Measurements from ENCODE around the gene MTUS2. TPM values are rescaled to one million over a fixed set of nuclear protein-coding genes. Genes with fewer than 3 reads are reported as not detected.

Gene MTUS2
- total RNA-seq, 6 donors from 2014 or later: 0.11 to 1.6 (median 0.20) TPM; not detected in 1

- DNase-seq (no peak), ATAC-seq (ENCODE audit: low FRiP score in 2 of 2) (peak in 1 of 2 donors; percentile 82)
- H3K27me3 ChIP-seq: no peaks in the 10 kb centered on the region
- H3K9me3 ChIP-seq: no peaks in the 10 kb centered on the region
- no peaks in the 10 kb centered on the region for H3K4me1 ChIP-seq
- TF ChIP-seq CTCF (IDR thresholded peaks at IDR 0.05): no peak
- TF ChIP-seq POLR2A (IDR thresholded peaks at IDR 0.05): no peak
- no peak for TF ChIP-seq EP300 (IDR thresholded peaks at IDR 0.05)
- TF ChIP-seq POLR2AphosphoS5 (IDR thresholded peaks at IDR 0.05): no peak
- H3K4me3 ChIP-seq: no peak overlapping the region
- WGBS, 2 donors: 93 to 96% methylated on average over 20 to 23 of the region's 23 CpGs
- H3K36me3 ChIP-seq: peaks cover 0 to 23% (median 5%) of the 10 kb centered on the region in 4 donors
- no peak overlapping the region for H3K27ac ChIP-seq
These were observed 703.2 kb downstream of the MTUS2 start for GRCh38 chr13:29523199-29523961.

GRCh38 chr13:29524176-29524575, 704.0 kb downstream of the MTUS2 start:
- Histone ChIP-seq H3K9me3 (no peaks in the 10 kb centered on the region), H3K27me3 (no peaks in the 10 kb centered on the region), H3K36me3 (peaks cover 0 to 25% (median 7%) of the 10 kb centered on the region in 4 donors), H3K27ac (no peak overlapping the region), H3K4me1 (no peaks in the 10 kb centered on the region), H3K4me3 (no peak overlapping the region)
- TF ChIP-seq EP300 (IDR thresholded peaks at IDR 0.05): no peak
- TF ChIP-seq POLR2A (IDR thresholded peaks at IDR 0.05): no peak
- no peak for TF ChIP-seq CTCF (IDR thresholded peaks at IDR 0.05)
- TF ChIP-seq POLR2AphosphoS5 (IDR thresholded peaks at IDR 0.05): no peak
- ATAC-seq (ENCODE audit: low FRiP score in 2 of 2): peak; percentile 3 to 73
- no peak for DNase-seq
- WGBS, 2 donors: 90 to 91% methylated on average over 11 to 17 of the region's 17 CpGs

- Histone ChIP-seq H3K27me3 (no peaks in the 10 kb centered on the region), H3K9me3 (no peaks in the 10 kb centered on the region), H3K36me3 (peaks cover 0 to 28% (median 9%) of the 10 kb centered on the region in 4 donors), H3K4me3 (no peak overlapping the region), H3K27ac (no peak overlapping the region), H3K4me1 (no peaks in the 10 kb centered on the region)
- 86 to 91% methylated on average over 9 of the region's 9 CpGs for WGBS, 2 donors
- no peak for ATAC-seq (ENCODE audit: low FRiP score in 2 of 2)
- TF ChIP-seq POLR2AphosphoS5 (IDR thresholded peaks at IDR 0.05): no peak
- TF ChIP-seq CTCF (IDR thresholded peaks at IDR 0.05): no peak
- TF ChIP-seq EP300 (IDR thresholded peaks at IDR 0.05): no peak
- no peak for TF ChIP-seq POLR2A (IDR thresholded peaks at IDR 0.05)
- DNase-seq: no peak
These were observed 704.5 kb downstream of the MTUS2 start for GRCh38 chr13:29524641-29525040.

- DNase-seq: no peak
These were observed 705.6 kb downstream of the MTUS2 start for GRCh38 chr13:29525757-29526156.

More at GRCh38 chr13:29525757-29526156, 705.6 kb downstream of the MTUS2 start:
- H3K27me3 ChIP-seq: no peaks in the 10 kb centered on the region
- no peak overlapping the region for H3K4me3 ChIP-seq
- H3K9me3 ChIP-seq: no peaks in the 10 kb centered on the region
- no peak for ATAC-seq (ENCODE audit: low FRiP score in 2 of 2)
- no peaks in the 10 kb centered on the region for H3K4me1 ChIP-seq
- H3K27ac ChIP-seq: no peak overlapping the region
- TF ChIP-seq POLR2A (IDR thresholded peaks at IDR 0.05) (no peak), POLR2AphosphoS5 (IDR thresholded peaks at IDR 0.05) (no peak), EP300 (IDR thresholded peaks at IDR 0.05) (no peak), CTCF (IDR thresholded peaks at IDR 0.05) (no peak)
- 80 to 97% methylated on average over 4 to 7 of the region's 7 CpGs for WGBS, 2 donors
- H3K36me3 ChIP-seq: peaks cover 0 to 35% (median 9%) of the 10 kb centered on the region in 4 donors
